ENCODE measurements around the gene TMPRSS9. TPM values are rescaled to one million over a fixed set of nuclear protein-coding genes. Genes with fewer than 3 reads are reported as not detected.
A peak's percentile ranks its signal among the peaks of the same experiment; 100 is the strongest.

Gene TMPRSS9
- polyA plus RNA-seq, 1 experiment: not detected

- ChIA-PET POLR2A (no interaction called here), CTCF (no interaction called here)
- no peak for DNase-seq (ENCODE audit: low read depth)
- H3K27me3 ChIP-seq (ENCODE audit: control insufficient read depth, insufficient read depth, low read length): no peaks in the 10 kb centered on the region
- H3K4me3 ChIP-seq (ENCODE audit: low read depth, low read length): no peak overlapping the region
- H3K36me3 ChIP-seq (ENCODE audit: control insufficient read depth, insufficient read depth, low read length): no peaks in the 10 kb centered on the region; the same call in 1 of the 2 replicates
- no peak for TF ChIP-seq CTCF (IDR thresholded peaks at IDR 0.05; ENCODE audit: insufficient read depth, low read depth, low read length)
Measured at GRCh38 chr19:2334986-2335846, 24.8 kb upstream of the TMPRSS9 start.

- peaks cover 1% of the 10 kb centered on the region for H3K36me3 ChIP-seq (ENCODE audit: control insufficient read depth, insufficient read depth, low read length)
- TF ChIP-seq CTCF (IDR thresholded peaks at IDR 0.05; ENCODE audit: insufficient read depth, low read depth, low read length): no peak
- H3K27me3 ChIP-seq (ENCODE audit: control insufficient read depth, insufficient read depth, low read length): no peaks in the 10 kb centered on the region
- no peak overlapping the region for H3K4me3 ChIP-seq (ENCODE audit: low read depth, low read length)
- no peak for DNase-seq (ENCODE audit: low read depth)
- ChIA-PET POLR2A (no interaction called here), CTCF (no interaction called here)
Measured at GRCh38 chr19:2335848-2336247, 24.2 kb upstream of the TMPRSS9 start.

- ChIA-PET CTCF (interaction anchor here (1.1 kb wide), 1 partner anchor 9 kb away, joined by 4 read pairs; the partner anchor contains the start of gene LSM7), POLR2A (no interaction called here)
- H3K27me3 ChIP-seq (ENCODE audit: control insufficient read depth, insufficient read depth, low read length): no peaks in the 10 kb centered on the region
- no peak for DNase-seq (ENCODE audit: low read depth)
- no peak for TF ChIP-seq CTCF (IDR thresholded peaks at IDR 0.05; ENCODE audit: insufficient read depth, low read depth, low read length)
- no peak overlapping the region for H3K4me3 ChIP-seq (ENCODE audit: low read depth, low read length)
- peaks cover 6% of the 10 kb centered on the region for H3K36me3 ChIP-seq (ENCODE audit: control insufficient read depth, insufficient read depth, low read length)
Measured at GRCh38 chr19:2336528-2337328, 23.3 kb upstream of the TMPRSS9 start.

GRCh38 chr19:2337329-2337707 lies 22.7 kb upstream of the TMPRSS9 start:
- Histone ChIP-seq H3K27me3 (ENCODE audit: control insufficient read depth, insufficient read depth, low read length) (no peaks in the 10 kb centered on the region), H3K36me3 (ENCODE audit: control insufficient read depth, insufficient read depth, low read length) (peaks cover 6% of the 10 kb centered on the region), H3K4me3 (ENCODE audit: low read depth, low read length) (no peak overlapping the region)
- POLR2A ChIA-PET: no interaction called here
- DNase-seq (ENCODE audit: low read depth): no peak
- peak; percentile 40 for TF ChIP-seq CTCF (IDR thresholded peaks at IDR 0.05; ENCODE audit: insufficient read depth, low read depth, low read length)
- CTCF ChIA-PET: interaction anchor here (0.8 to 1.1 kb wide), 3 partner anchors 9 to 52 kb away, joined by 3 to 4 read pairs (median 3); partner anchors contain the start of gene LSM7

- no peak for DNase-seq (ENCODE audit: low read depth)
- no peaks in the 10 kb centered on the region for H3K27me3 ChIP-seq (ENCODE audit: control insufficient read depth, insufficient read depth, low read length)
- H3K4me3 ChIP-seq (ENCODE audit: low read depth, low read length): no peak overlapping the region
- H3K36me3 ChIP-seq (ENCODE audit: control insufficient read depth, insufficient read depth, low read length): peaks cover 6% of the 10 kb centered on the region
- no peak for TF ChIP-seq CTCF (IDR thresholded peaks at IDR 0.05; ENCODE audit: insufficient read depth, low read depth, low read length)
- ChIA-PET POLR2A (no interaction called here), CTCF (interaction anchor here (0.8 to 1.1 kb wide), 2 partner anchors 32 to 53 kb away, joined by 3 read pairs; no protein-coding TSS in a partner anchor)
Measured at GRCh38 chr19:2338055-2338615, 21.9 kb upstream of the TMPRSS9 start.

Measured in BJ (cell line).